ENCODE measurements around the gene GPC3.
A peak's percentile ranks its signal among the peaks of the same experiment; 100 is the strongest.

GRCh38 chrX:133838761-133839676 lies 146.4 kb downstream of the GPC3 start:
- peak; percentile 75 for TF ChIP-seq CTCF (conservative IDR thresholded peaks at IDR 0.05)
- no peak for TF ChIP-seq ZFX (IDR thresholded peaks at IDR 0.05)

Measured in C4-2B (cell line).